Endothelial cell of umbilical vein (primary cell): ENCODE results near the gene PARVA. TPM values are rescaled to one million over a fixed set of nuclear protein-coding genes. Genes with fewer than 3 reads are reported as not detected.

Experiments used
- BruUV-seq: library from RNA; stranded (reverse); fragments of 400-500 nt; replicated peaks from 2 replicates; lab custom pipeline; 2021; lab: Mats Ljungman, UMichigan
- CTCF ChIA-PET: fragments of 300-600, 350-600 bp; sonication (Branson Sonifier 250); formaldehyde crosslinking; loops from one replicate; lab custom pipeline; 2021; ENCODE audit warnings: antibody characterized with exemption, inconsistent platforms; lab: Charles Lee
- POLR2A ChIA-PET: fragments of 300-600, 350-600 bp; sonication (Branson Sonifier 250); formaldehyde crosslinking; loops from one replicate; lab custom pipeline; 2021; ENCODE audit warnings: antibody characterized with exemption, inconsistent platforms; lab: Charles Lee
- DNase-seq: peaks from one replicate; pipeline ENCODE4 v3.0.0-alpha.2; 2011; ENCODE audit warnings: low read depth, low spot score
- FAIRE-seq: peaks from 2 replicates; lab custom pipeline; 2011; peaks lifted over from hg19 to GRCh38; lab: Jason Lieb, UNC
- H2AFZ ChIP-seq: 2 replicates; pipeline ENCODE4 v1.6.0; 2012; ENCODE audit warnings: low read depth, low read length, control low read depth, inconsistent platforms
- H3K27ac ChIP-seq: 2 replicates; pipeline ENCODE4 v1.5.1; 2011; ENCODE audit warnings: low read depth, mild to moderate bottlenecking, control low read depth, low read length, moderate library complexity; ENCODE audit not compliant: insufficient read depth
- H3K27me3 ChIP-seq, 2 experiments: 2 replicates each; pipeline versions ENCODE4 v1.6.0 to v1.6.1; 2011; ENCODE audit warnings: low read length in 2 of 2, mixed read lengths in 1 of 2; ENCODE audit not compliant: control insufficient read depth in 2 of 2, insufficient read depth in 2 of 2
- H3K36me3 ChIP-seq, 2 experiments: 2 replicates in 1 of 2; 3 replicates in 1 of 2; pipeline ENCODE4 v1.5.1; 2011; ENCODE audit warnings: low read length in 2 of 2, mild to moderate bottlenecking in 1 of 2, moderate library complexity in 1 of 2; ENCODE audit not compliant: control insufficient read depth in 2 of 2, insufficient read depth in 2 of 2; ENCODE audit errors: extremely low read depth in 1 of 2
- H3K4me1 ChIP-seq: 3 replicates; pipeline ENCODE4 v1.5.1; 2011; ENCODE audit warnings: mild to moderate bottlenecking, low read length; ENCODE audit not compliant: control insufficient read depth, insufficient read depth; ENCODE audit errors: extremely low read depth
- H3K4me2 ChIP-seq: 2 replicates; pipeline ENCODE4 v1.6.1; 2011; ENCODE audit warnings: low read length, control low read depth, mixed read lengths; ENCODE audit not compliant: insufficient read depth
- H3K4me3 ChIP-seq, 3 experiments: fragments of 200-600 bp in 1 of 3; sonication (generic), shearing (Covaris generic) in 1 of 3; replicated peaks in 1 of 3; 2 replicates each; pipeline ENCODE4 v1.5.1; 2011 to 2016; ENCODE audit warnings: control low read depth in 3 of 3, low read length in 3 of 3, mild to moderate bottlenecking in 2 of 3, inconsistent platforms in 1 of 3, low read depth in 1 of 3, moderate library complexity in 1 of 3; ENCODE audit not compliant: insufficient read depth in 1 of 3
- H3K79me2 ChIP-seq: 2 replicates; pipeline ENCODE4 v1.6.0; 2012; ENCODE audit warnings: low read length, inconsistent platforms; ENCODE audit not compliant: control insufficient read depth, insufficient read depth
- H3K9ac ChIP-seq: replicated peaks from 2 replicates; pipeline ENCODE3; 2011; ENCODE audit warnings: low read length, control low read depth; ENCODE audit not compliant: insufficient read depth; ENCODE audit errors: extremely low read depth
- H3K9me1 ChIP-seq: replicated peaks from 3 replicates; pipeline ENCODE4 v1.6.0; 2011; ENCODE audit warnings: mild to moderate bottlenecking, low read length; ENCODE audit not compliant: control insufficient read depth, insufficient read depth; ENCODE audit errors: extremely low read depth
- H3K9me3 ChIP-seq: replicated peaks from 2 replicates; pipeline ENCODE4 v1.5.1; 2012; ENCODE audit warnings: low read length, inconsistent platforms; ENCODE audit not compliant: control insufficient read depth, insufficient read depth
- H4K20me1 ChIP-seq: replicated peaks from 2 replicates; pipeline ENCODE3; 2011; ENCODE audit warnings: mild to moderate bottlenecking, low read length; ENCODE audit not compliant: control insufficient read depth, insufficient read depth; ENCODE audit errors: extremely low read depth
- CTCF ChIP-seq, 2 donors: IDR thresholded peaks; 1 replicate in 1 of 2; 2 replicates in 1 of 2; pipeline ENCODE4 v1.5.1; 2011; ENCODE audit warnings: low read length in 2 of 2, mild to moderate bottlenecking in 2 of 2, moderate library complexity in 2 of 2, control low read depth in 1 of 2, inconsistent platforms in 1 of 2, low read depth in 1 of 2; ENCODE audit not compliant: insufficient read depth in 1 of 2; ENCODE audit errors: extremely low read depth in 1 of 2
- EZH2 ChIP-seq: IDR thresholded peaks from 2 replicates; pipeline ENCODE4 v1.6.1; 2012; ENCODE audit warnings: borderline replicate concordance, low read depth, mild to moderate bottlenecking, moderate library complexity, low read length, inconsistent platforms; ENCODE audit not compliant: severe bottlenecking
- FOS ChIP-seq: IDR thresholded peaks from 2 replicates; pipeline ENCODE4 v1.6.1; 2011; ENCODE audit warnings: mild to moderate bottlenecking, low read length, moderate library complexity, borderline replicate concordance; ENCODE audit not compliant: insufficient read depth
- GATA2 ChIP-seq: IDR thresholded peaks from 2 replicates; pipeline ENCODE4 v1.7.0; 2011; ENCODE audit warnings: low read depth, mild to moderate bottlenecking, moderate library complexity, mixed read lengths, low read length; ENCODE audit not compliant: insufficient read length, insufficient read depth
- JUN ChIP-seq: IDR thresholded peaks from 2 replicates; pipeline ENCODE4 v1.6.1; 2011; ENCODE audit warnings: borderline replicate concordance, low read depth; ENCODE audit not compliant: insufficient read length, insufficient read depth
- MAX ChIP-seq: IDR thresholded peaks from 2 replicates; pipeline ENCODE4 v1.6.1; 2011; ENCODE audit not compliant: insufficient read depth, insufficient read length
- MYC ChIP-seq: IDR thresholded peaks from one replicate; pipeline ENCODE4 v1.6.1; 2011; ENCODE audit warnings: mild to moderate bottlenecking, low read depth, low read length
- POLR2A ChIP-seq: IDR thresholded peaks from 2 replicates; pipeline ENCODE4 v1.6.1; 2012; ENCODE audit warnings: low read depth, mild to moderate bottlenecking, control low read depth, low read length
- POLR2AphosphoS5 ChIP-seq: IDR thresholded peaks from 2 replicates; pipeline ENCODE4 v1.6.1; 2012; ENCODE audit warnings: low read depth, mild to moderate bottlenecking, control low read depth, low read length, moderate library complexity; ENCODE audit not compliant: insufficient read depth
- dilution Hi-C: fragments of 300-500 bp; cut with MboI; formaldehyde crosslinking; loops from one replicate; pipeline ENCODE4 v1.15.0; 2019; ENCODE audit warnings: low sequenced_read_pairs; ENCODE audit not compliant: extremely low pct_ligation_motif_present
- intact Hi-C: fragments of 100-400 bp; cut with micrococcal nuclease; formaldehyde crosslinking; loops from one replicate; pipeline ENCODE4 v1.10.0; 2022
- polyA plus RNA-seq, 4 experiments: library from polyadenylated mRNA; depleted of rRNA in 3 of 4; stranded (reverse) in 3 of 4; unstranded in 1 of 4; fragments of >200 nt; gene quantifications; 2 replicates each; pipeline versions ENCODE4 v1.2.1 to v1.2.3, GENCODE V29; 2011 to 2012; ENCODE audit warnings: missing spikeins in 1 of 4
- total RNA-seq: library from RNA; stranded (reverse); gene quantifications from 2 replicates; pipeline ENCODE4 v1.2.3, GENCODE V29; 2021

The PARVA gene
- total and polyA plus RNA-seq, 2 donors (not counting 3 experiments of a cell fraction or from before 2014, with no cell fraction given), result 40.6 to 104 TPM

GRCh38 chr11:12456651-12457579 is 79.5 kb downstream of the PARVA start:
- no peaks in the 10 kb centered on the region for H3K27me3 ChIP-seq
- no TSS peak for BruUV-seq
- no peak overlapping the region for H3K4me3 ChIP-seq
- peaks cover 18% of the 10 kb centered on the region for H3K4me1 ChIP-seq
- H3K9me3 ChIP-seq, result no peaks in the 10 kb centered on the region
- no peak for FAIRE-seq
- dilution Hi-C loops, result no loop called here
- H3K79me2 ChIP-seq, result peaks cover 47% of the 10 kb centered on the region
- ChIA-PET POLR2A (no interaction called here), CTCF (interaction anchor here (1.0 kb wide), 1 partner anchor 28 kb away, joined by 3 read pairs; no protein-coding TSS in a partner anchor)
- no peak overlapping the region for H2AFZ ChIP-seq
- no peak overlapping the region for H3K9ac ChIP-seq
- H3K9me1 ChIP-seq, result no peaks in the 10 kb centered on the region
- DNase-seq, result no peak
- no peaks in the 10 kb centered on the region for H4K20me1 ChIP-seq
- TF ChIP-seq CTCF (IDR thresholded peaks at IDR 0.05; ENCODE audit: extremely low read depth in 1 of 2, insufficient read depth in 1 of 2, low read depth in 1 of 2, low read length in 2 of 2), result no peak
- no peak for TF ChIP-seq JUN
- TF ChIP-seq FOS, result no peak
- TF ChIP-seq MYC, result no peak
- TF ChIP-seq POLR2AphosphoS5, result no peak
- TF ChIP-seq POLR2A, result no peak
- no peak for TF ChIP-seq MAX
- no peak for TF ChIP-seq GATA2
- no peak for TF ChIP-seq EZH2
- intact Hi-C loops, result no loop called here
- H3K4me2 ChIP-seq, result no peak overlapping the region
- no peaks in the 10 kb centered on the region for H3K36me3 ChIP-seq
- H3K27ac ChIP-seq, result no peak overlapping the region
